Measurements from ENCODE around the gene SPO11.

- TF ChIP-seq KDM1A (IDR thresholded peaks at IDR 0.05; ENCODE audit: low read depth) (no peak), POLR2A (IDR thresholded peaks at IDR 0.05; ENCODE audit: low read length) (no peak), ESRRA (IDR thresholded peaks at IDR 0.05; ENCODE audit: borderline replicate concordance, low read length) (no peak), MAX (IDR thresholded peaks at IDR 0.05) (no peak), ZC3H11A (IDR thresholded peaks at IDR 0.05) (no peak), CTCF (IDR thresholded peaks at IDR 0.05) (no peak), EHMT2 (IDR thresholded peaks at IDR 0.05; ENCODE audit: low read depth) (no peak), PBX3 (IDR thresholded peaks at IDR 0.05) (no peak), CHD4 (IDR thresholded peaks at IDR 0.05; ENCODE audit: borderline replicate concordance) (no peak), ZNF302 (CRISPR knock-in tag; IDR thresholded peaks at IDR 0.05) (no peak), POLR2AphosphoS2 (conservative IDR thresholded peaks at IDR 0.05; ENCODE audit: low read length) (no peak), BHLHE40 (IDR thresholded peaks at IDR 0.05; ENCODE audit: low read depth, low read length) (no peak), RFX5 (IDR thresholded peaks at IDR 0.05) (no peak)
These were observed 28.6 kb upstream of the SPO11 start for GRCh38 chr20:57301026-57301425.
